ENCODE data around the gene TMEM108.

The TMEM108 gene

GRCh38 chr3:133388696-133389395, 350.7 kb downstream of the TMEM108 start:
- H3K4me3 ChIP-seq (ENCODE audit: low read depth, low read length) = no peak overlapping the region
- TF ChIP-seq, protein P1, sequence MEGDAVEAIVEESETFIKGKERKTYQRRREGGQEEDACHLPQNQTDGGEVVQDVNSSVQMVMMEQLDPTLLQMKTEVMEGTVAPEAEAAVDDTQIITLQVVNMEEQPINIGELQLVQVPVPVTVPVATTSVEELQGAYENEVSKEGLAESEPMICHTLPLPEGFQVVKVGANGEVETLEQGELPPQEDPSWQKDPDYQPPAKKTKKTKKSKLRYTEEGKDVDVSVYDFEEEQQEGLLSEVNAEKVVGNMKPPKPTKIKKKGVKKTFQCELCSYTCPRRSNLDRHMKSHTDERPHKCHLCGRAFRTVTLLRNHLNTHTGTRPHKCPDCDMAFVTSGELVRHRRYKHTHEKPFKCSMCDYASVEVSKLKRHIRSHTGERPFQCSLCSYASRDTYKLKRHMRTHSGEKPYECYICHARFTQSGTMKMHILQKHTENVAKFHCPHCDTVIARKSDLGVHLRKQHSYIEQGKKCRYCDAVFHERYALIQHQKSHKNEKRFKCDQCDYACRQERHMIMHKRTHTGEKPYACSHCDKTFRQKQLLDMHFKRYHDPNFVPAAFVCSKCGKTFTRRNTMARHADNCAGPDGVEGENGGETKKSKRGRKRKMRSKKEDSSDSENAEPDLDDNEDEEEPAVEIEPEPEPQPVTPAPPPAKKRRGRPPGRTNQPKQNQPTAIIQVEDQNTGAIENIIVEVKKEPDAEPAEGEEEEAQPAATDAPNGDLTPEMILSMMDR (IDR thresholded peaks at IDR 0.05; ENCODE audit: insufficient read depth, low read depth, low read length, missing control alignments) = no peak
- no peak for DNase-seq (ENCODE audit: low read depth)

DNA sequence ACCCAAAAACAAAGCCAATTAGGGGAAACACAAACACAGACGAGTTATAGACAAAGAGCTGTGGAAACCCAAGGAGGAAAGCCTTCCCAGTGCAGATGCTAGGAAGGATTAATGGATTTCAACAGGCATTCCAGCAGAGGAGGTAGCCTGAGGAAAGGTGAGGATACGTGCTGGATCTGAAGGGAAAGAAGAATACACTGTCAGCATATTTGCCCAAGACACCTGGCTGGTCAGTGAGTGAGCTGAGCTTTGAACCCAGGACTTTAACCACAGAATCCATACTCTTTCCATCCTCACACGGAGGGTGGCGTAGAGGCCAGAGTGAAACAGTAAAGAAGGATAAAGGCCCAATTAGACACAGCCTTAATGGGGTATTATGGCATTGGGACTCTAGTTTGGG, 352.5 kb downstream of the TMEM108 start:
- no peak overlapping the region for H3K4me3 ChIP-seq (ENCODE audit: low read depth, low read length)
- TF ChIP-seq, protein P1 (IDR thresholded peaks at IDR 0.05; ENCODE audit: insufficient read depth, low read depth, low read length, missing control alignments) = no peak
- DNase-seq (ENCODE audit: low read depth) = no peak

GRCh38 chr3:133393204-133393603, 355.0 kb downstream of the TMEM108 start:
- DNase-seq (ENCODE audit: low read depth) = no peak
- TF ChIP-seq, protein P1 (IDR thresholded peaks at IDR 0.05; ENCODE audit: insufficient read depth, low read depth, low read length, missing control alignments) = no peak
- H3K4me3 ChIP-seq (ENCODE audit: low read depth, low read length) = no peak overlapping the region

DNA sequence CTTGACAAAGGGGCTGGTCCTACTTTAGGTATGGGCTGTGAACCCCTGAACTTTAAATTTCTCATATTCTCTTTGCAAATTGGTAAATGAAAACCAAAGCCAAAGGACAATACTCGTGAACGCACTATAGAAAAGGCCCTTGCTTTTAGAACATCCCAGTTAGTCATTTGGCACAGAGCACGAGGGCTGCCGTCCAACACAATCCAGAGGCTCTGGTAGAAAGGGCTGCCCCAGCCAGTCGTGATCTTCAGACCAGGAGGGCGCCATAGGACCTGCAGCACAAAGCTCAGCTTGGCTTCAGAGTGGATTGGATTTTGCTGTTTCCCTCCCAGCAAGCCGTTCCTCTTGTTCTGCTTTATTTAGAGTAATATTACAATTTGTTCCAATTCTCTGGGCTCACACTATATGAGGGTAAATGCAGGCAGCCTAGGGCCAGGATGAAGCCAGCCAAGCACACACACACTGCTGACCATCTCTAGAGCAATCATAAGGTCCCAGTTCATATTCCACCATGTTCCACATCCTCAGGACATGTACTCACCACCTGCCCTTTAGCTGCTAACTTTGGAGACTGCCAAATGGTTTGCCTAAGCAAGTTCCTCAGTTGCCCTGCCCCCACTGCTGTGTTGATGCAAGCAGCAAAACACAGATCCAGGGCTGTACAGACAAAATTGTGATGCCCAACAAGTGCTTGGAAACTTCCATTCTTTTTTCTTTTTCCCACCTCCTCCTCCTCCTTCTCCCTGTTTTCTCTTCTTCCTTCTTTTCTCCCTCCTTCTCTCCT, 355.7 kb downstream of the TMEM108 start:
- TF ChIP-seq, protein P1 (IDR thresholded peaks at IDR 0.05; ENCODE audit: insufficient read depth, low read depth, low read length, missing control alignments) = no peak
- no peak for DNase-seq (ENCODE audit: low read depth)
- no peak overlapping the region for H3K4me3 ChIP-seq (ENCODE audit: low read depth, low read length)

GRCh38 chr3:133394561-133395311, 356.5 kb downstream of the TMEM108 start:
- no peak overlapping the region for H3K4me3 ChIP-seq (ENCODE audit: low read depth, low read length)
- TF ChIP-seq, protein P1 (IDR thresholded peaks at IDR 0.05; ENCODE audit: insufficient read depth, low read depth, low read length, missing control alignments) = no peak
- no peak for DNase-seq (ENCODE audit: low read depth)

DNA sequence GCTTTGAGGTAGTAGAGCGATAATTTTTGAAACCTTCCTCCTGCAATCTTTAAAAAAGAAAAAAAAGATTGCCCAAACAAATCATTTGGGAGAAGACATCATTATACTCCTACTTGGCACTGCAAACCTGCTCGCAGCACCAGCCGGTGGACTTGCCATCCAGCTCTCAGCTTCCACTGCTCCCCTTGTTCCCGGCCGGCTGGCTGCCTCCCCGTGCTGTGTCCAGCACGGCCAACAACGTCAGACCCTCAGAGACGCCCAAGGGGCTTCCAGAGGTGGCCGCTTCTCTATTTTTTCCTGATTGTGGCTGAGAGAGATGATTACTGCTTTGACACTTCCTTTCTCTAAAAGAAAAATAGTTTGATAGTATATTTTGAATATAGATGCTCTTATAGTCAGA, 358.7 kb downstream of the TMEM108 start:
- TF ChIP-seq, protein P1 (IDR thresholded peaks at IDR 0.05; ENCODE audit: insufficient read depth, low read depth, low read length, missing control alignments) = no peak
- no peak overlapping the region for H3K4me3 ChIP-seq (ENCODE audit: low read depth, low read length)
- DNase-seq (ENCODE audit: low read depth) = no peak
